ENCODE data around the gene KCNAB2. TPM values are rescaled to one million over a fixed set of nuclear protein-coding genes. Genes with fewer than 3 reads are reported as not detected.
"Not testable (repeated sequence)": the region's sequence is repeated elsewhere in the genome, so short reads cannot be mapped to it uniquely, and the experiment has no call there.

Gene KCNAB2
- total RNA-seq, 1 donor: 4.0 TPM

- DNase-seq (ENCODE audit: low read depth): no peak
- TF ChIP-seq CTCF (IDR thresholded peaks at IDR 0.05; ENCODE audit: insufficient read depth, low read length): no peak
- H3K4me3 ChIP-seq (ENCODE audit: low read depth, low read length): no peak overlapping the region
Observed at GRCh38 chr1:6071219-6071618, 25.5 kb downstream of the KCNAB2 start.

DNA sequence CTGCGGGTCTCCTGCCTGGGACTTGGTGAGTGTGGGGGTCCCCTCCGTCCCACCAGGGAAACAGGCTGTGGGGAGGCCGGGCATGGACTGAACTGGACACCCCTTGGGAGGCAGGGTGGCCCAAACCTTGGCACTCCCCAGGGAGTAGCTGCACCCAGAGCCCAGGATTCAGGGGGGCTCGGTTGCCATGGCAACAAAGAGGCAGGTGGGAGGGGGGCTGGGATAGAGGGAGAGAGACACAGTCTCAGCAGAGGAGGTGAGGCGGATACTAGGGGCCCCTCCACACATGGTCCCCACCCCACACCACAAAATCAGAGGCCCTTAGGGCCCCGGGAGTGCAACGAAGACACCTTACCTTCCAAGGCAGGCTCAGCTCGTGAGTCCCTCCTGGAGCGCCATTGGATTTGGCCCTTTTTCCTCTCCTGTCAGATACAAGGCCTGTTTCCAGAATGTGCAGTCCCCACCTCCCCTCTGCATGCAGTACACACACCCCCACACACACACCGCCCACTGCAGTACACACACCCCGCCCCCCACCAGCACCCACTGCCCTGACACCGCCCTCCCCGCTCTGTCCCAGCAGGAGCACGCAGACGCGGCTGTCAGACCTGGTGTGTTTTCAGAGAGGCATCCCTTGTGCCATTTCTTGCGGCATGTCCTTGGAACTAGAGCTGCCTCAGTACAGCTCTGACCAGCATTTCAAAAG lies 27.2 kb downstream of the KCNAB2 start:
- DNase-seq (ENCODE audit: low read depth): no peak
- TF ChIP-seq CTCF (IDR thresholded peaks at IDR 0.05; ENCODE audit: insufficient read depth, low read length): no peak
- H3K4me3 ChIP-seq (ENCODE audit: low read depth, low read length): no peak overlapping the region

DNA sequence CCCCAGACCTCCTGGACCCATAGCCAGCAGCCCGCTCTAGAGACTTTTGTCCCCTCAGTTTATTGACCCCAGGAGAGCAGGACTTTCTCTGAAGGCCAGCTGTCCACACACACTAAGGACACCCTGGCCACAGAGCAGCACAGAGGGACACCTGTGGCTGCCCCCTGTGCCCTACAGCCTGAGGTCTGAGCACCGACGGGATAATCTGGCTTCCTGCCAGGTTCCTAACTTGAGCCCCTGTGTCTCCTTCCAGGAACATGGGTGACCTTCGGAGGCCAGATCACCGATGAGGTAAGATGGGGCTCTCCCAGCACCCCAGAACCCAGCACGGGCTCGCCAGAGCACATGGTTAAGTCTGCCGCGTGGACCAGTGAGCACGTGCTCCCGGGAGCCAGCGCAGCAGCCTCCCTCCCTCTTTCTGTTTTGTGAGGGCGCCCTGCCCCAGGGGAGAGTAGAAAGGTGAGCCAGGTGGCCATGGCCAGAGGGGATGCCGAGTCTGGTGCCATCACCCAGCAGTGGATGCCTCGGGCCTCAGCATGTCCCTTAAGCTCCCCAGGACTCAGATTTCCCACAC lies 27.9 kb downstream of the KCNAB2 start:
- DNase-seq (ENCODE audit: low read depth): no peak
- TF ChIP-seq CTCF (IDR thresholded peaks at IDR 0.05; ENCODE audit: insufficient read depth, low read length): no peak
- H3K4me3 ChIP-seq (ENCODE audit: low read depth, low read length): no peak overlapping the region

- no peak for DNase-seq (ENCODE audit: low read depth)
- no peak for TF ChIP-seq CTCF (IDR thresholded peaks at IDR 0.05; ENCODE audit: insufficient read depth, low read length)
- no peak overlapping the region for H3K4me3 ChIP-seq (ENCODE audit: low read depth, low read length)
Observed at GRCh38 chr1:6074192-6074901, 28.7 kb downstream of the KCNAB2 start.

DNA sequence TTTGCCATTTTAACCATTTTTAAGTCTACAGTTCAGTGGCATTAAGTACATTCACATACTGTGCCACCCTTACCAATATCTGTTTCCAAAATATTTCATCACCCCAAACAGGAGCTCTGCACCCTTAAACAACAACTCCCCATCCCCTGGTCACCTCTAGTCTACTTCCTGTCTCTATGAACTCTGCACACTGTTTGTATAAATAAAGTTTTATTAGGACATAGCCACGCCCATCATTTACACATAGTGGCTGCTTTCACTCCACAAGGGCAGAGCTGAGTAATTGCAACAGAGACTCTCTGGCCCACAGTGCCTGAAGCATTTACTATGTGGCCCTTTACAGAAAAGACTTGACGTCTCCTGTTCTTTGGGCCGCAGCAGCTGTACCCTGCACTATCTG lies 30.1 kb downstream of the KCNAB2 start:
- H3K4me3 ChIP-seq (ENCODE audit: low read depth, low read length): no peak overlapping the region
- TF ChIP-seq CTCF (IDR thresholded peaks at IDR 0.05; ENCODE audit: insufficient read depth, low read length): no peak
- DNase-seq (ENCODE audit: low read depth): no peak

GRCh38 chr1:6077061-6077460 lies 31.4 kb downstream of the KCNAB2 start:
- not testable (repeated sequence) for H3K4me3 ChIP-seq (ENCODE audit: low read depth, low read length); DNase-seq (ENCODE audit: low read depth)

DNA sequence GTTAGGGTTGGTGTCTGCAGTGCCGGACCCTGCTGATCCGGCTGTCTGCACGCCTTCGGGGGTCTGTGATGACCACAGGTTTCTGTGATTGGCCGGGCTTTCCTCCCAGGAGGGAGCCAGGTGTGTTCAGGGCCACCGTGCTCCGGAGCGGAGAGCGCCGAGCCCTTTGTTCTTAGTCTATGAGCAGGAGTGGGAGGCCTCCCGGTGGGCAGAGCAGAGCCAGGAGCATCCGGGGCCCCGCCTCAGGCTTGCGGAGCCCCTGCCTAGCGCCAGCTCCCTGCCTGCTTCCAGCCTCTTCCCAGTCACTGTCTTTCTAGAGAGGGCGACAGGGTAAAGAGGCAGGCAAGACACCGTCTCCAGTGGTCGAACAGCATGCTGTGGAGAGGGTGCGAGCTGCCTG lies 31.8 kb downstream of the KCNAB2 start:
- TF ChIP-seq CTCF (IDR thresholded peaks at IDR 0.05; ENCODE audit: insufficient read depth, low read length): no peak
- DNase-seq (ENCODE audit: low read depth): no peak

More for the DNA sequence above, 31.8 kb downstream of the KCNAB2 start:
- no peak overlapping the region for H3K4me3 ChIP-seq (ENCODE audit: low read depth, low read length)

All from fibroblast of the aortic adventitia (primary cell).